ENCODE data around the gene RRAS. TPM values are rescaled to one million over a fixed set of nuclear protein-coding genes. Genes with fewer than 3 reads are reported as not detected.
"Not testable (repeated sequence)": the region's sequence is repeated elsewhere in the genome, so short reads cannot be mapped to it uniquely, and the experiment has no call there.

RRAS gene
- total RNA-seq, 4 donors from 2014 or later, result 134 to 205 (median 187) TPM

DNA sequence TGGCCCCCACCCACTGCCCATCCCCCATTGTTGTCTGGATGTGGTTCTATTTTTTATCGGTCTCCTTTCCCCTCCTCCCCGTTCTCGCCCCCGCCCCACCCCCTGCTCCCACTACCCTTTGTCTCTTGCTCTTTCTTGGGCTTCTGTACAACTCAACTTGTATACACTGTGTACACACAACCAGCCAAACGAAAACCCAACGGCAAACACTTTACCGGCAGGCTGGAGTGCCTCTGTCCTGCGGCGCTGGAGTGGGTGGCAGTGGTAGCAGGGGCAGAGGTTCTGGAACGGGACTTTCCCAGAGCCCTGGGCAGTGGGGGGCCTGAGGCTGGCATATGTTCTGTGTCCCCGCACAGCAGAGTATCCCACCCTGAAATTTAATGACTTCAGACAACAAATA lies 13.7 kb downstream of the RRAS start:
- no peaks in the 10 kb centered on the region for H3K9me3 ChIP-seq
- peaks cover 22 to 51% (median 43%) of the 10 kb centered on the region in 4 donors for H3K36me3 ChIP-seq
- no peak for DNase-seq (ENCODE audit: extremely low spot score)
- TF ChIP-seq POLR2A (IDR thresholded peaks at IDR 0.05; ENCODE audit: low read depth) (no peak), POLR2AphosphoS5 (IDR thresholded peaks at IDR 0.05) (no peak)
- TF ChIP-seq, protein P1, sequence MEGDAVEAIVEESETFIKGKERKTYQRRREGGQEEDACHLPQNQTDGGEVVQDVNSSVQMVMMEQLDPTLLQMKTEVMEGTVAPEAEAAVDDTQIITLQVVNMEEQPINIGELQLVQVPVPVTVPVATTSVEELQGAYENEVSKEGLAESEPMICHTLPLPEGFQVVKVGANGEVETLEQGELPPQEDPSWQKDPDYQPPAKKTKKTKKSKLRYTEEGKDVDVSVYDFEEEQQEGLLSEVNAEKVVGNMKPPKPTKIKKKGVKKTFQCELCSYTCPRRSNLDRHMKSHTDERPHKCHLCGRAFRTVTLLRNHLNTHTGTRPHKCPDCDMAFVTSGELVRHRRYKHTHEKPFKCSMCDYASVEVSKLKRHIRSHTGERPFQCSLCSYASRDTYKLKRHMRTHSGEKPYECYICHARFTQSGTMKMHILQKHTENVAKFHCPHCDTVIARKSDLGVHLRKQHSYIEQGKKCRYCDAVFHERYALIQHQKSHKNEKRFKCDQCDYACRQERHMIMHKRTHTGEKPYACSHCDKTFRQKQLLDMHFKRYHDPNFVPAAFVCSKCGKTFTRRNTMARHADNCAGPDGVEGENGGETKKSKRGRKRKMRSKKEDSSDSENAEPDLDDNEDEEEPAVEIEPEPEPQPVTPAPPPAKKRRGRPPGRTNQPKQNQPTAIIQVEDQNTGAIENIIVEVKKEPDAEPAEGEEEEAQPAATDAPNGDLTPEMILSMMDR (IDR thresholded peaks at IDR 0.05), result no peak
- no peak overlapping the region for H3K27ac ChIP-seq (replicated peaks in 1 of 4)
- intact Hi-C loops (cut with DNase I), result no loop called here
- no peak overlapping the region for H3K4me3 ChIP-seq
- peaks cover 7 to 21% (median 19%) of the 10 kb centered on the region in 4 donors for H3K4me1 ChIP-seq
- H3K27me3 ChIP-seq, result no peaks in the 10 kb centered on the region
- WGBS, result 84% methylated on average over 11 of the region's 11 CpGs

DNA sequence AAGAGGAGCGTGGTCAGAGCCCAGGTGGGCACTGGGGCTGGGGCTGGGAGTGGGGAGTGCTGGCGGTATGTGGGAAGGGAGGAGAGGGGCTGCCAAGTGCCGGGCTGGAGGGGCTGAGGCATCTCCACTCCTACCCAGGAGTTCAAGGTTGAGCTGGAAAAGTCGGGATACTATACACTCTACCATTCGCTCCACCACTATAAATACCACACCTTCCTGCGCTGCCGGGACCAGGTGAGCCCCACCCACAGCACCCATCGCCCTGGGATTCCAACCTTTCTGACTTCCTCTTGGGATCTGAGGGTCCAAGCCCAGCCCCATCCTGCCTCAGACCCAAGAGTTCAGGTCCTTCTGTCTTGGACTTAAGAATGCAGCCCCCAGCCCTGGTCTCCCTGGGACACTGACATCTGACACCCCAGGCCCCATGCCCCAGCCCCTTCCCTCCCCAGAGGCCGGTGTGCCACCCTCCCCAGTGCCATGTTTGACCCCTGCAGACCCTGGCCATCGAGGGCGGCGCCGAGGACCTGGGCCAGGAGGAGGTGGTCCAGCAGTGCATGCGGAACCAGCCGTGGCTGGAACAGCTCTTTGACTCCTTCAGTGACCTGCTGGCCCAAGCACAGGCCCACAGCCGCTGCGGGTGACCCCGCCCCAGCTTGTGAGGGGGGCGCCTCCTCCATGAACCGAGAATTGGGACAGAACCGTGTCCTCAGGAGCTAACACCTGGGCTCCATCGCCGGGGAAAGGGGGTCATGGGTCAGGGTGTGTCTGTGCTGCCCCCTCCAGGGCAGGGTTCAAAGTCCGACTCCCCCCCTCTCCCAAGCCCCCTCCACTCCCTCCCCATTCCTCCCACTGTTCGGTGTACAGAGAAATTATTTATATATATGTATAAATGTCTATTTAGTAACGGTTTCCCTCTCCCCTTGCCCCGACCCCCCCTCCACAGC lies 14.7 kb downstream of the RRAS start:
- 71% methylated on average over 11 of the region's 27 CpGs for WGBS
- H3K27ac ChIP-seq (replicated peaks in 1 of 4), result no peak overlapping the region
- no peak for DNase-seq (ENCODE audit: extremely low spot score)
- no peak overlapping the region for H3K4me3 ChIP-seq
- no peaks in the 10 kb centered on the region for H3K9me3 ChIP-seq
- TF ChIP-seq, protein P1 (IDR thresholded peaks at IDR 0.05), result no peak
- TF ChIP-seq POLR2AphosphoS5 (IDR thresholded peaks at IDR 0.05) (no peak), POLR2A (IDR thresholded peaks at IDR 0.05; ENCODE audit: low read depth) (no peak), EP300 (IDR thresholded peaks at IDR 0.05) (no peak)
- no peaks in the 10 kb centered on the region for H3K27me3 ChIP-seq
- peaks cover 23 to 60% (median 50%) of the 10 kb centered on the region in 4 donors for H3K36me3 ChIP-seq
- intact Hi-C loops (cut with DNase I), result no loop called here
- peaks cover 0 to 11% (median 9%) of the 10 kb centered on the region in 4 donors for H3K4me1 ChIP-seq

DNA sequence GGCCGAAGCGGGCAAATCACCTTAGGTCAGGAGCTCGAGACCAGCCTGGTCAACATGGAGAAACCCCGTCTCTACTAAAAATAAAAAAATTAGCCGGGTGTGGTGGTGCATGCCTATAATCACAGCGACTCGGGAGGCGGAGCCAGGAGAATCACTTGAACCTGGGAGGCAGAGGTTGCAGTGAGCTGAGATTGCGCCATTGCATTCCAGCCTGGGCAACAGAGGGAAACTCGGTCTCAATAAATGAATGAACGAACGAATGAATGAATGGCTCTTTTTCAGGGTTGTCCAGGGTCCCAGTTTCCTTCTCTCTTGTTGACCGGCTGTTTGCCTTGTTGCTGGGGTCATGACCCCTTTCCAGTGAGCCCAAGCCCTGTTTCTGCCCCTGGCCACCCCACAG lies 22.1 kb downstream of the RRAS start:
- Histone ChIP-seq H3K4me1 (peaks cover 2 to 16% (median 13%) of the 10 kb centered on the region in 4 donors), H3K36me3 (peaks cover 33 to 85% (median 83%) of the 10 kb centered on the region in 4 donors)
- DNase-seq (ENCODE audit: extremely low spot score); intact Hi-C loops (cut with DNase I); H3K4me3 ChIP-seq; H3K27me3 ChIP-seq; H3K27ac ChIP-seq (replicated peaks in 1 of 4); H3K9me3 ChIP-seq: not testable (repeated sequence)
- WGBS, result 91% methylated on average over 13 of the region's 13 CpGs

DNA sequence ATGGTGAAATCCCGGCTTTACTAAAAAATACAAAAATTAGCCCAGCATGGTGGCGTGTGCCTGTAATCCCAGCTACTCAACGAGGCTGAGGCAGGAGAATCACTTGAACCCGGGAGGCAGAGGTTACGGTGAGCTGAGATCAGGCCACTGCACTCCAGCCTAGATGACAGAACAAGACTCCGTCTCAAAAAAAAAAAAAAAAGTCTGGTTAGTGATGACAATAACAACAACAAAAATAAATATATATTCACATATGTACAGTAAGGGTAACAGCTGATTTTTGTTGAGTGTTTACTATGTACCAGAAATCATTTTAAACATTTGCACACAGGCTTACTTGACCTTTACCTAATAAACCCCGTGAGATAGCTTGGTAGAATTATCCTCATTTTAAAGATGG lies 23.0 kb downstream of the RRAS start:
- no peaks in the 10 kb centered on the region for H3K27me3 ChIP-seq
- H3K36me3 ChIP-seq, result peaks cover 33 to 85% (median 78%) of the 10 kb centered on the region in 4 donors
- H3K9me3 ChIP-seq, result no peaks in the 10 kb centered on the region
- no peak overlapping the region for H3K27ac ChIP-seq (replicated peaks in 1 of 4)
- H3K4me3 ChIP-seq, result no peak overlapping the region
- peaks cover 2 to 26% (median 21%) of the 10 kb centered on the region in 4 donors for H3K4me1 ChIP-seq
- WGBS, result 91% methylated on average over 7 of the region's 7 CpGs
- no peak for DNase-seq (ENCODE audit: extremely low spot score)
- TF ChIP-seq EP300 (IDR thresholded peaks at IDR 0.05) (no peak), POLR2A (IDR thresholded peaks at IDR 0.05; ENCODE audit: low read depth) (no peak), POLR2AphosphoS5 (IDR thresholded peaks at IDR 0.05) (no peak)
- TF ChIP-seq, protein P1 (IDR thresholded peaks at IDR 0.05), result no peak
- intact Hi-C loops (cut with DNase I), result no loop called here

DNA sequence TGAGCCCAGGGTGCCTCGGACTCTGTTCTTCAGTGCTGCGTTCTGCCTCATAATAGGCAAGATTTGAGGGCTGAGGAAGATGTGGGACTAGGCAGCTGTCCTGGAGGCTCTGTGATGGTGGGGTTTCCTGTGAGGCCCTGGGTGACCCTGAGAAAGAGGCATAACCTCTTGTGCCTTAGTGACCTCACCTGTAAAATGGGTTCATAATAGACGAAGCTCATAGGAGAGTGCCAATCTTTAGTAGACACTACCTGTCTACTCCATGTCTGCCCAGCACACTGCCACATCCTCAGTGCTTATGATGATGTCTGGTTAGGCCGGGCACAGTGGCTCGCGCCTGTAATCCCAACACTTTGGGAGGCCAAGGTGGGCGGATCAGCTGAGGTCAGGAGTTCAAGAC lies 23.4 kb downstream of the RRAS start:
- H3K36me3 ChIP-seq, result peaks cover 33 to 81% (median 74%) of the 10 kb centered on the region in 4 donors

More for the DNA sequence above, 23.4 kb downstream of the RRAS start:
- DNase-seq (ENCODE audit: extremely low spot score), result no peak
- no peaks in the 10 kb centered on the region for H3K9me3 ChIP-seq
- H3K27ac ChIP-seq (replicated peaks in 1 of 4), result no peak overlapping the region
- intact Hi-C loops (cut with DNase I), result no loop called here
- TF ChIP-seq POLR2AphosphoS5 (IDR thresholded peaks at IDR 0.05) (no peak), EP300 (IDR thresholded peaks at IDR 0.05) (no peak), POLR2A (IDR thresholded peaks at IDR 0.05; ENCODE audit: low read depth) (no peak)
- TF ChIP-seq, protein P1 (IDR thresholded peaks at IDR 0.05), result no peak
- H3K4me3 ChIP-seq, result no peak overlapping the region
- H3K4me1 ChIP-seq, result peaks cover 2 to 26% (median 21%) of the 10 kb centered on the region in 4 donors
- WGBS, result 100% methylated on average over 5 of the region's 7 CpGs
- H3K27me3 ChIP-seq, result no peaks in the 10 kb centered on the region
